Measurements from ENCODE around the gene METTL8. TPM values are rescaled to one million over a fixed set of nuclear protein-coding genes. Genes with fewer than 3 reads are reported as not detected.

METTL8 gene
- total RNA-seq, 1 donor from 2014 or later = 33.7 TPM

DNA sequence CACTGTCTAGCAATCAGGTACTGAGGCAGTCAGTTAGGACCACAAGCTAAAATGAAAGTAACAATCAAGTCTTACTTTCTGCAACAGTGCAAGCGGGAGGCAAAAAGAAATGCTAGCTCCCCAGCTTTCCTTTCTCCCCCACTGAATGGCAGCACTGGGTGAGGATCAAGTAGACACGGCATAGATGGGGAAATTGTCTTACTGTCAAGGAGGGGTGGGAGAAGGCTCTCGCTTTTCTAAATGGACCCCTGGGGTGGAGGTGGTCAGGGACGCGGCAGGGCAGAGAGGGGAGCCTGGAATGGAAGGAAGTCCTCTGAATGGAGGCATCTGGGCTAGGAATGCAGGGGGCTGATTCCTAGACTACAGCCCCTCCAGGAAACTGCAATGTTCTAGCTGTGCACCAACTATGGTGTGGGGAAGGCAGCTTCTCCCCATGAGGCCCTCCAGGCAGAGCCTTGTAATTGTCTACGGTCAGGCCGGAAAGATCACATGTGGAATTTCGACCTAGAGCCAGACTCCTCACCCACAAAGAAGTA lies 24.3 kb downstream of the METTL8 start:
- H3K4me3 ChIP-seq (ENCODE audit: low read depth, low read length) = peak overlapping the region; percentile 9
- DNase-seq (ENCODE audit: low read depth) = no peak
- no peak for FAIRE-seq
- H3K36me3 ChIP-seq (ENCODE audit: control insufficient read depth, insufficient read depth, low read length) = no peaks in the 10 kb centered on the region
- TF ChIP-seq, protein P1, sequence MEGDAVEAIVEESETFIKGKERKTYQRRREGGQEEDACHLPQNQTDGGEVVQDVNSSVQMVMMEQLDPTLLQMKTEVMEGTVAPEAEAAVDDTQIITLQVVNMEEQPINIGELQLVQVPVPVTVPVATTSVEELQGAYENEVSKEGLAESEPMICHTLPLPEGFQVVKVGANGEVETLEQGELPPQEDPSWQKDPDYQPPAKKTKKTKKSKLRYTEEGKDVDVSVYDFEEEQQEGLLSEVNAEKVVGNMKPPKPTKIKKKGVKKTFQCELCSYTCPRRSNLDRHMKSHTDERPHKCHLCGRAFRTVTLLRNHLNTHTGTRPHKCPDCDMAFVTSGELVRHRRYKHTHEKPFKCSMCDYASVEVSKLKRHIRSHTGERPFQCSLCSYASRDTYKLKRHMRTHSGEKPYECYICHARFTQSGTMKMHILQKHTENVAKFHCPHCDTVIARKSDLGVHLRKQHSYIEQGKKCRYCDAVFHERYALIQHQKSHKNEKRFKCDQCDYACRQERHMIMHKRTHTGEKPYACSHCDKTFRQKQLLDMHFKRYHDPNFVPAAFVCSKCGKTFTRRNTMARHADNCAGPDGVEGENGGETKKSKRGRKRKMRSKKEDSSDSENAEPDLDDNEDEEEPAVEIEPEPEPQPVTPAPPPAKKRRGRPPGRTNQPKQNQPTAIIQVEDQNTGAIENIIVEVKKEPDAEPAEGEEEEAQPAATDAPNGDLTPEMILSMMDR (IDR thresholded peaks at IDR 0.05; ENCODE audit: insufficient read depth, low read length, severe bottlenecking) = no peak
- H3K27me3 ChIP-seq (ENCODE audit: control insufficient read depth, insufficient read depth, low read length) = no peaks in the 10 kb centered on the region

DNA sequence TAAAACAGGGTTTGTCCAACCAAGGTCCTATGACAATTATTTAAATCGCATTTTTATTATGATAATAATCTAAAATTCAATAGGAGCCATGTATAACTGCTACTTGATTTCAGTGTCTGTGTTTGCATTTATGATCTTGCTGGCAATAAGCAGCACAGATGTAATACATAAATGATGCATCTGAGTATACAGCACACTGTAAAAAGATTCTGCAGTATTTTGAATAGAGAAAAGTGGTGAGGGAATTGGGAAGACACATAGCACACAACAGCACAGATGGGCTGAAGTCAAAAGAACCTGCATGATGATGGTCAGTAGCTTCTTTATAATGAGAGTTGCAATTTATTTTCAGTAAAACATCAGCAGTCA lies 26.1 kb downstream of the METTL8 start:
- no peak for FAIRE-seq
- H3K36me3 ChIP-seq (ENCODE audit: control insufficient read depth, insufficient read depth, low read length) = no peaks in the 10 kb centered on the region
- no peak for DNase-seq (ENCODE audit: low read depth)
- TF ChIP-seq, protein P1 (IDR thresholded peaks at IDR 0.05; ENCODE audit: insufficient read depth, low read length, severe bottlenecking) = no peak
- no peak overlapping the region for H3K4me3 ChIP-seq (ENCODE audit: low read depth, low read length)
- H3K27me3 ChIP-seq (ENCODE audit: control insufficient read depth, insufficient read depth, low read length) = no peaks in the 10 kb centered on the region

DNA sequence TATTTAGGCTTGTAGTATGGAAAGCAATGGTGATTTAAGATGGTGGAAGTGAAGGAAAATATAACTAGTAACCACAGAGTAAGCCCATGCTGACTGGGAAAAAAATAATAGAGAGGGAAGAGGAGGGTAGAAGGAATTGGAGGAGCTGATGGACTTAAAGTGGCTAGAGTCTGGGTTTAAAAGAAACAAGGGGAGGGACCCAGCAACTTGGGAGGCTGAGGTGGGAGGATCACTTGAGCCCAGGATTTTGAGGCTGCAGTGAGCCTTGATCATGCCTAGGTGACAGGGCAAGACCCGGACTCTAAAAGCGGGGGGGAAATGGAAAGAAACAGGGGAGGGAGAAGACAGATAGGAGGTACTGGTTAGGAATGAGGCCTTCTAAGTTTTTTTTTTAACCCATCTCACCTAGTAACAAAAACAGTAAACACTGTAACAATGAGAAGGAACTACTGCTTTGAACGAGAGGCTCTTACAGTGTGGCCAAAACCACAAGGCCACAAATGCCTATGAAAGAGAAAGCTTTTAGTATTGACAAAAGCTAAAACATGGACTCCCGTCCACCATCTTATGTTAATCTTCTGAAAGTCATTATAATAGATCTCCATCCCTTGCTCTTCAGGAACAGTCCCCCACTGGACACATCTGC lies 26.6 kb downstream of the METTL8 start:
- no peak overlapping the region for H3K4me3 ChIP-seq (ENCODE audit: low read depth, low read length)
- FAIRE-seq (no peak), DNase-seq (ENCODE audit: low read depth) (no peak)
- H3K36me3 ChIP-seq (ENCODE audit: control insufficient read depth, insufficient read depth, low read length) = no peaks in the 10 kb centered on the region
- no peaks in the 10 kb centered on the region for H3K27me3 ChIP-seq (ENCODE audit: control insufficient read depth, insufficient read depth, low read length)
- TF ChIP-seq, protein P1 (IDR thresholded peaks at IDR 0.05; ENCODE audit: insufficient read depth, low read length, severe bottlenecking) = no peak

GRCh38 chr2:171406044-171406443 lies 27.7 kb downstream of the METTL8 start:
- no peaks in the 10 kb centered on the region for H3K36me3 ChIP-seq (ENCODE audit: control insufficient read depth, insufficient read depth, low read length)
- no peak for DNase-seq (ENCODE audit: low read depth)
- no peak for FAIRE-seq
- H3K4me3 ChIP-seq (ENCODE audit: low read depth, low read length) = no peak overlapping the region
- H3K27me3 ChIP-seq (ENCODE audit: control insufficient read depth, insufficient read depth, low read length) = no peaks in the 10 kb centered on the region
- TF ChIP-seq, protein P1 (IDR thresholded peaks at IDR 0.05; ENCODE audit: insufficient read depth, low read length, severe bottlenecking) = no peak

- FAIRE-seq (no peak), DNase-seq (ENCODE audit: low read depth) (no peak)
- Histone ChIP-seq H3K4me3 (ENCODE audit: low read depth, low read length) (no peak overlapping the region), H3K27me3 (ENCODE audit: control insufficient read depth, insufficient read depth, low read length) (no peaks in the 10 kb centered on the region), H3K36me3 (ENCODE audit: control insufficient read depth, insufficient read depth, low read length) (no peaks in the 10 kb centered on the region)
- TF ChIP-seq, protein P1 (IDR thresholded peaks at IDR 0.05; ENCODE audit: insufficient read depth, low read length, severe bottlenecking) = no peak
These were observed 28.2 kb downstream of the METTL8 start for GRCh38 chr2:171405546-171405945.

DNA sequence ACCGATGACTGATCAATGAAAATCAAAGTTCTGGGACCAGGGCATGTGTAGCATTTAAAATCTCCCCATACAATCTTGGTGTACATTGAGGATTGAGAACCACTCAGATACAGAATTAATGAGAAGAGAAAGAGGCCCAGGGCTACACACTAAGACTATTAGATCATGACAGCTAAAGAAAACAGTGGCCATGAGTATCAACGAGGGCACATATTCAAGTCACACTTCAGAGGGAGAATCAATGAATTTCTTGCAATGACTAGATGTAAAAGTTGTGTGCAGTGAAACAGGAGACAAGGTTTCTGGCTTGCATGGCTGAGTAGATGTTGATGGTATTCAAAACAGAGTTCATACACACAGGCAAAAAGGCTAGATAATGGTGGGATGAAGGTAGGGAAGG lies 29.1 kb downstream of the METTL8 start:
- TF ChIP-seq, protein P1 (IDR thresholded peaks at IDR 0.05; ENCODE audit: insufficient read depth, low read length, severe bottlenecking) = no peak
- no peak for FAIRE-seq
- no peaks in the 10 kb centered on the region for H3K36me3 ChIP-seq (ENCODE audit: control insufficient read depth, insufficient read depth, low read length)
- DNase-seq (ENCODE audit: low read depth) = no peak
- no peaks in the 10 kb centered on the region for H3K27me3 ChIP-seq (ENCODE audit: control insufficient read depth, insufficient read depth, low read length)
- H3K4me3 ChIP-seq (ENCODE audit: low read depth, low read length) = no peak overlapping the region

All from bronchial epithelial cell (primary cell).